H1 (cell line): ENCODE results near the gene NDUFB3. TPM values are rescaled to one million over a fixed set of nuclear protein-coding genes. Genes with fewer than 3 reads are reported as not detected.

ENCODE experiments used
- CTCF ChIA-PET: fragments of 300-600 bp; sonication (Branson Sonifier 250); formaldehyde crosslinking; loops from one replicate; lab custom pipeline; 2021; ENCODE audit not compliant: partially characterized antibody; lab: Charles Lee
- POLR2A ChIA-PET: fragments of 300-600 bp; sonication (Branson Sonifier 250); formaldehyde crosslinking; loops from one replicate; lab custom pipeline; 2021; ENCODE audit warnings: inconsistent platforms; ENCODE audit not compliant: partially characterized antibody; lab: Charles Lee
- DNase-seq, 2 experiments: peaks; one replicate each; pipeline versions ENCODE4 v3.0.0 to v3.0.0-alpha.2; 2010 to 2022; ENCODE audit warnings: low spot score in 2 of 2, low read depth in 1 of 2, mixed read lengths in 1 of 2
- FAIRE-seq: peaks from 2 replicates; lab custom pipeline; 2011; peaks lifted over from hg19 to GRCh38; lab: Jason Lieb, UNC
- H2AFZ ChIP-seq: 2 replicates; pipeline ENCODE4 v1.8.1; 2012; ENCODE audit warnings: low read length, inconsistent platforms
- H2AK5ac ChIP-seq: 2 replicates; pipeline ENCODE4 v1.6.1; 2013; ENCODE audit warnings: low read depth, low read length
- H2BK120ac ChIP-seq: replicated peaks from 2 replicates; pipeline ENCODE3; 2013; ENCODE audit warnings: low read depth, low read length, inconsistent platforms
- H2BK12ac ChIP-seq: 2 replicates; pipeline ENCODE4 v1.6.1; 2013; ENCODE audit warnings: low read depth, low read length
- H2BK15ac ChIP-seq: 2 replicates; pipeline ENCODE4 v1.6.1; 2013; ENCODE audit warnings: low read length
- H2BK20ac ChIP-seq: 2 replicates; pipeline ENCODE4 v1.6.1; 2013; ENCODE audit warnings: low read length
- H2BK5ac ChIP-seq: 2 replicates; pipeline ENCODE4 v1.6.1; 2013; ENCODE audit warnings: low read depth, low read length
- H3K14ac ChIP-seq: 2 replicates; pipeline ENCODE4 v1.6.1; 2013; ENCODE audit warnings: inconsistent platforms; ENCODE audit not compliant: insufficient read length
- H3K18ac ChIP-seq: 2 replicates; pipeline ENCODE4 v1.6.1; 2013; ENCODE audit warnings: low read length; ENCODE audit errors: extremely low read depth
- H3K23ac ChIP-seq: 2 replicates; pipeline ENCODE4 v1.6.1; 2013; ENCODE audit warnings: inconsistent platforms; ENCODE audit not compliant: insufficient read length
- H3K23me2 ChIP-seq: 2 replicates; pipeline ENCODE4 v1.6.1; 2013; ENCODE audit warnings: low read depth, low read length
- H3K27ac ChIP-seq: 2 replicates; pipeline ENCODE4 v1.6.1; 2011; ENCODE audit warnings: low read depth, low read length, inconsistent platforms
- H3K27me3 ChIP-seq, 4 experiments: replicated peaks in 1 of 4; 1 replicate in 1 of 4; 2 replicates in 3 of 4; pipeline versions ENCODE4 v1.6.1 to v1.8.1; 2011 to 2013; ENCODE audit warnings: low read length in 3 of 4, mild to moderate bottlenecking in 3 of 4, inconsistent platforms in 2 of 4, mixed read lengths in 2 of 4, moderate library complexity in 1 of 4; ENCODE audit not compliant: control insufficient read depth in 3 of 4, insufficient read depth in 3 of 4; ENCODE audit errors: extremely low read depth in 1 of 4
- H3K36me3 ChIP-seq, 4 experiments: 2 replicates each; pipeline versions ENCODE4 v1.6.1 to v1.8.1; 2011 to 2013; ENCODE audit warnings: mild to moderate bottlenecking in 4 of 4, low read length in 3 of 4, moderate library complexity in 2 of 4, control low read depth in 1 of 4, inconsistent platforms in 1 of 4; ENCODE audit not compliant: insufficient read depth in 4 of 4, control insufficient read depth in 2 of 4
- H3K4ac ChIP-seq: replicated peaks from 2 replicates; pipeline ENCODE3; 2013; ENCODE audit warnings: low read length, low read depth, mixed read lengths, inconsistent platforms; ENCODE audit not compliant: insufficient read length
- H3K4me1 ChIP-seq, 4 experiments: replicated peaks in 1 of 4; 1 replicate in 1 of 4; 2 replicates in 3 of 4; pipeline versions ENCODE4 v1.6.1 to v1.8.1; 2011 to 2013; ENCODE audit warnings: low read length in 3 of 4, inconsistent platforms in 2 of 4, mixed read lengths in 1 of 4; ENCODE audit not compliant: insufficient read depth in 4 of 4, control insufficient read depth in 3 of 4
- H3K4me2 ChIP-seq, 2 experiments: 2 replicates each; pipeline versions ENCODE4 v1.6.1 to v1.8.1; 2011 to 2013; ENCODE audit warnings: low read depth in 2 of 2, low read length in 2 of 2, control low read depth in 1 of 2, inconsistent platforms in 1 of 2, mild to moderate bottlenecking in 1 of 2; ENCODE audit not compliant: insufficient read depth in 1 of 2
- H3K4me3 ChIP-seq, 4 experiments: fragments of 200-600, 300-600 bp in 1 of 4; sonication (generic), shearing (Covaris generic), sonication (Bioruptor Twin) in 1 of 4; 2 replicates each; pipeline versions ENCODE4 v1.5.1 to v1.8.1; 2011 to 2016; ENCODE audit warnings: low read length in 4 of 4, low read depth in 3 of 4, control low read depth in 2 of 4, inconsistent platforms in 2 of 4, mild to moderate bottlenecking in 2 of 4, mixed read lengths in 1 of 4, moderate library complexity in 1 of 4; ENCODE audit not compliant: insufficient read depth in 2 of 4; ENCODE audit errors: extremely low read depth in 1 of 4
- H3K56ac ChIP-seq: replicated peaks from 2 replicates; pipeline ENCODE3; 2013; ENCODE audit warnings: low read depth, mild to moderate bottlenecking, mixed read lengths, low read length, inconsistent platforms; ENCODE audit not compliant: insufficient read length
- H3K79me1 ChIP-seq: 2 replicates; pipeline ENCODE4 v1.6.1; 2013; ENCODE audit warnings: low read depth, low read length, control low read depth
- H3K79me2 ChIP-seq, 2 experiments: 2 replicates each; pipeline versions ENCODE4 v1.6.1 to v1.8.1; 2012 to 2013; ENCODE audit warnings: low read length in 2 of 2, mild to moderate bottlenecking in 2 of 2, inconsistent platforms in 1 of 2; ENCODE audit not compliant: insufficient read depth in 2 of 2, control insufficient read depth in 1 of 2
- H3K9ac ChIP-seq, 4 experiments: replicated peaks in 1 of 4; 1 replicate in 1 of 4; 2 replicates in 3 of 4; pipeline versions ENCODE4 v1.6.1 to v1.8.1; 2011 to 2013; ENCODE audit warnings: low read depth in 3 of 4, low read length in 3 of 4, control low read depth in 2 of 4, mild to moderate bottlenecking in 2 of 4, moderate library complexity in 2 of 4, inconsistent platforms in 1 of 4; ENCODE audit errors: extremely low read depth in 1 of 4
- H3K9me3 ChIP-seq, 2 experiments: 2 replicates each; pipeline versions ENCODE4 v1.6.1 to v1.8.1; 2012 to 2013; ENCODE audit warnings: mild to moderate bottlenecking in 2 of 2, moderate library complexity in 2 of 2, control low read depth in 1 of 2, inconsistent platforms in 1 of 2, low read depth in 1 of 2, low read length in 1 of 2, mixed read lengths in 1 of 2; ENCODE audit not compliant: insufficient read depth in 2 of 2
- H4K20me1 ChIP-seq, 2 experiments: replicated peaks in 1 of 2; 2 replicates each; pipeline versions ENCODE3 to v1.8.1; 2011 to 2013; ENCODE audit warnings: inconsistent platforms in 2 of 2, low read length in 2 of 2, mild to moderate bottlenecking in 1 of 2; ENCODE audit not compliant: insufficient read depth in 2 of 2, control insufficient read depth in 1 of 2
- H4K5ac ChIP-seq: 2 replicates; pipeline ENCODE4 v1.6.1; 2013; ENCODE audit warnings: low read length, low read depth, mixed read lengths, inconsistent platforms; ENCODE audit not compliant: insufficient read length
- H4K8ac ChIP-seq: 2 replicates; pipeline ENCODE4 v1.8.0; 2013; ENCODE audit warnings: mild to moderate bottlenecking, moderate library complexity, low read length, inconsistent platforms; ENCODE audit not compliant: insufficient read depth; ENCODE audit errors: extremely low read depth
- H4K91ac ChIP-seq: replicated peaks from 2 replicates; pipeline ENCODE3; 2013; ENCODE audit warnings: low read length, mixed read lengths, inconsistent platforms; ENCODE audit not compliant: insufficient read length
- CHD2 ChIP-seq: IDR thresholded peaks from 2 replicates; pipeline ENCODE4 v1.6.1; 2012; ENCODE audit warnings: low read length, improper control_type of control experiment
- FOSL1 ChIP-seq: IDR thresholded peaks from 2 replicates; pipeline ENCODE4 v1.6.1; 2011; ENCODE audit warnings: mild to moderate bottlenecking, low read depth, low read length, moderate library complexity; ENCODE audit not compliant: insufficient read depth
- GABPA ChIP-seq: IDR thresholded peaks from 2 replicates; pipeline ENCODE4 v1.6.1; 2011; ENCODE audit warnings: mild to moderate bottlenecking, low read length, moderate library complexity, borderline replicate concordance; ENCODE audit not compliant: insufficient read depth
- JUN ChIP-seq: IDR thresholded peaks from 2 replicates; pipeline ENCODE4 v1.6.1; 2011; ENCODE audit warnings: low read depth, mild to moderate bottlenecking, improper control_type of control experiment, low read length
- MAFK ChIP-seq: IDR thresholded peaks from 2 replicates; pipeline ENCODE4 v1.6.1; 2012; ENCODE audit warnings: low read depth, mild to moderate bottlenecking, improper control_type of control experiment, low read length
- NRF1 ChIP-seq: IDR thresholded peaks from 2 replicates; pipeline ENCODE4 v1.6.1; 2011; ENCODE audit warnings: mild to moderate bottlenecking, low read depth, low read length, improper control_type of control experiment
- POLR2AphosphoS5 ChIP-seq: IDR thresholded peaks from 2 replicates; pipeline ENCODE4 v1.6.1; 2011; ENCODE audit warnings: low read depth, low read length
- POU5F1 ChIP-seq: IDR thresholded peaks from 2 replicates; pipeline ENCODE4 v1.6.1; 2011; ENCODE audit warnings: low read depth, mild to moderate bottlenecking, low read length, moderate library complexity
- RAD21 ChIP-seq, 2 experiments: IDR thresholded peaks in 1 of 2; conservative IDR thresholded peaks in 1 of 2; 2 replicates each; pipeline ENCODE4 v1.6.1; 2011; ENCODE audit warnings: low read depth in 2 of 2, low read length in 2 of 2, improper control_type of control experiment in 1 of 2, inconsistent platforms in 1 of 2, mild to moderate bottlenecking in 1 of 2, moderate library complexity in 1 of 2
- RXRA ChIP-seq: IDR thresholded peaks from 2 replicates; pipeline ENCODE4 v1.6.1; 2011; ENCODE audit warnings: low read depth, mild to moderate bottlenecking, low read length, moderate library complexity; ENCODE audit not compliant: insufficient read depth
- SIRT6 ChIP-seq: IDR thresholded peaks from one replicate; pipeline ENCODE4 v1.7.1; 2012; ENCODE audit warnings: low read length, inconsistent platforms
- SIX5 ChIP-seq: IDR thresholded peaks from 2 replicates; pipeline ENCODE4 v1.6.1; 2011; ENCODE audit warnings: mild to moderate bottlenecking, low read depth, low read length
- SP1 ChIP-seq: IDR thresholded peaks from 2 replicates; pipeline ENCODE4 v1.6.1; 2011; ENCODE audit warnings: low read depth, low read length
- SP2 ChIP-seq: IDR thresholded peaks from 2 replicates; pipeline ENCODE4 v1.6.1; 2012; ENCODE audit warnings: mild to moderate bottlenecking, low read length, inconsistent platforms
- SRF ChIP-seq: IDR thresholded peaks from 2 replicates; pipeline ENCODE4 v1.6.1; 2011; ENCODE audit warnings: mild to moderate bottlenecking, low read depth, low read length, moderate library complexity
- SUZ12 ChIP-seq: fragments of 200-600 bp; sonication (generic); IDR thresholded peaks from 2 replicates; pipeline ENCODE4 v1.6.1; 2012; ENCODE audit warnings: mild to moderate bottlenecking, inconsistent platforms, low read length, moderate library complexity, mixed read lengths
- polyA plus RNA-seq, 7 experiments: library from polyadenylated mRNA; depleted of rRNA in 3 of 7; stranded (reverse) in 5 of 7; unstranded in 2 of 7; fragments of >200 nt in 5 of 7; fragments of 200-250 nt in 2 of 7; gene quantifications; 1 replicate in 5 of 7; 2 replicates in 1 of 7; 4 replicates in 1 of 7; pipeline versions ENCODE4 v1.2.1 to v1.2.3, GENCODE V29; 2011 to 2013; ENCODE audit warnings: missing spikeins in 2 of 7, mixed read lengths in 2 of 7
- total RNA-seq: library from RNA; stranded (reverse); fragmentation: NEBNext Ultra II Directional; extraction: Animal tissue kit (Norgen Biotek cat#: 25700); gene quantifications from 2 replicates; pipeline ENCODE4 v1.2.1, GENCODE V29; 2021

Gene NDUFB3
- total and polyA plus RNA-seq, 2 of the 8 experiments (the other 6 are each of a cell fraction or from before 2014, with no cell fraction given), result 38.2 to 55.3 TPM

- no peak overlapping the region for H3K4me3 ChIP-seq
- no peak overlapping the region for H2BK20ac ChIP-seq
- POLR2A ChIA-PET, result interaction anchor here (1.4 kb wide), 1 partner anchor 12 kb away, joined by 3 read pairs; no protein-coding TSS in a partner anchor
- no peaks in the 10 kb centered on the region for H3K79me1 ChIP-seq
- H3K36me3 ChIP-seq, result no peaks in the 10 kb centered on the region
- no peak overlapping the region for H4K91ac ChIP-seq
- H3K14ac ChIP-seq, result no peak overlapping the region
- no peak overlapping the region for H2AFZ ChIP-seq
- no peak overlapping the region for H3K27ac ChIP-seq
- H3K56ac ChIP-seq, result no peak overlapping the region
- no peak overlapping the region for H2BK12ac ChIP-seq
- H3K9me3 ChIP-seq, result peaks cover 0 to 3% of the 10 kb centered on the region in 2 experiments; a peak in 1 of 4 replicates
- H4K20me1 ChIP-seq, result peaks cover 0 to 2% of the 10 kb centered on the region in 2 experiments
- H3K23me2 ChIP-seq, result peaks cover 2% of the 10 kb centered on the region; the same call in 1 of the 2 replicates
- no peaks in the 10 kb centered on the region for H3K4me1 ChIP-seq
- CTCF ChIA-PET, result interaction anchor here (0.6 to 0.7 kb wide), 2 partner anchors 10 to 140 kb away, joined by 3 to 4 read pairs; no protein-coding TSS in a partner anchor
- no peak for FAIRE-seq
- no peak overlapping the region for H2BK120ac ChIP-seq
- H3K18ac ChIP-seq, result no peak overlapping the region
- H3K79me2 ChIP-seq, result no peaks in the 10 kb centered on the region
- H2BK5ac ChIP-seq, result no peak overlapping the region
- no peak overlapping the region for H2AK5ac ChIP-seq
- no peak overlapping the region for H2BK15ac ChIP-seq
- no peak overlapping the region for H4K5ac ChIP-seq
- no peak for DNase-seq
- no peak overlapping the region for H4K8ac ChIP-seq
- no peak overlapping the region for H3K9ac ChIP-seq
- H3K27me3 ChIP-seq, result no peaks in the 10 kb centered on the region
- H3K4me2 ChIP-seq, result no peak overlapping the region
- no peak overlapping the region for H3K4ac ChIP-seq
- no peak overlapping the region for H3K23ac ChIP-seq
- TF ChIP-seq POU5F1 (no peak), SIRT6 (no peak), RXRA (no peak), SIX5 (no peak), SRF (no peak), SUZ12 (no peak), FOSL1 (no peak), NRF1 (no peak), POLR2AphosphoS5 (no peak), GABPA (no peak), JUN (no peak), MAFK (no peak), SP1 (no peak), CHD2 (no peak), SP2 (no peak), RAD21 (IDR thresholded peaks at IDR 0.05 in 1 of 2, conservative IDR thresholded peaks at IDR 0.05 in 1 of 2; ENCODE audit: low read depth in 2 of 2, low read length in 2 of 2) (no peak)
Observed at GRCh38 chr2:201110615-201111014, 38.8 kb downstream of the NDUFB3 start.
